GM18909 (cell line): Measurements from ENCODE around the gene PLEKHF1.
"Not testable (repeated sequence)": the region's sequence is repeated elsewhere in the genome, so short reads cannot be mapped to it uniquely, and the experiment has no call there.

ENCODE experiments used
- ATAC-seq: cut with Tn5 transposase; IDR thresholded peaks from one replicate; pipeline ENCODE4 v1.9.1; 2021; ENCODE audit warnings: mild to moderate bottlenecking; ENCODE audit not compliant: unreplicated experiment, poor library complexity

PLEKHF1 gene

DNA sequence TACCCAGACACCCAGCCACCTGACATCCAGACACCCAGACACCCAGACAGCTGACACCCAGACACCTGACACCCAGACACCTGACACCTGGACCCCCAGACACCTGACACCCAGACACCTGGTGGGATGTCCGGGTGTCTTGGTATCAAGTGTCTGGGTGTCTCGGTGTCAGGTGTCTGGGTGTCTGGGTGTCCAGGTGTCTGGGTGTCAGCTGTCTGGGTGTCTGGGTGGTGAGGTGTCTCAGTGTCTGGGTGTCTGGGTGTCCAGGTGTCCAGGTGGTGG, 31.2 kb downstream of the PLEKHF1 start:
- no peak for ATAC-seq

DNA sequence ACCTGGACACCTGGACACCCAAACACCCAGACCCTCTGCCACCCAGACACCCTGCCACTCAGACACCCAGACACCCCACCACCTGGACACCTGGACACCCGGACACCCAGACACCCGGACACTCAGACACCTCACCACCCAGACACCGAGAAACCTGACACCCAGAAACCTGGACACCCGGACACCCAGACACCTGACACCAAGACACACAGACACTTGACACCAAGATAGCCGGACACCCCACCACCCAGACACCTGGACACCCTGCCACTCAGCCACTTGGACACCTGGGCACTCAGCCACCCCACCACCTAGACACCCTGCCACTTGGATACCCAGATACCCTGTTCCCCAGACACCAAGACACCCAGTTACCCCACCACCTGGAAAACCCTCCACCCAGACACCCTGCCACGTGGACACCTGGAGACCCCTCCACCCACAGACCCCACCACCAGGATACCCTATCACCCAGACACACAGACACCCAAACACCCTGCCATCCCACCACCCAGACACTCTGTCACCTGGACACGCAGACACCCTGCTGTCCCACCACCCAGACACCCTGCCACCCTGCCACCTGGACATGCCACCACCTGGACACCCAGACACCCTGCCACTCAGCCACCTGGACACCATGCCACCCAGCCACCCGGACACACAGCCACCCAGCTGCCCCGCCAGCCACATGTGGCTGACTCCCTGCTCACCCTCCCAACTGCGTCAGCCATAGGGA, 32.4 kb downstream of the PLEKHF1 start:
- no peak for ATAC-seq

DNA sequence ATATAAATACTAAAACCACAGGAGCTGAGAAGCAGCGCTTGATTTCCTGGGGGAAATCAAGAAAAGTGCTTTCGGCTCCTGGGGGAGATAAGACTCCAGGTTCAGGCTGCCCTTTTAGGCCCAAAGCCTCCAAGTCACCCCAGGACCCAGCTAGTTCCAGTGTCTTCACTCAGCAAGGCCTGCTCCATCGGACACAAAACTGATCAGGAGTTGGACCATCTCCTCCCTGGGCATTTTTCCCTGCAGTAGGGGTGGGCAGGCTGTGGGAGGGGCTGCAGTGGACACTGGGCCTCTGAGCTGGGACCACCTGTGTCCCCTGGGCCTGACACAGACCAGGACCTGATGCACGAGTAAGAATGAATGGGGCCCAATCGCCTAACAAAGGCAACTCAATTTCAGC, 34.6 kb downstream of the PLEKHF1 start:
- no peak for ATAC-seq

DNA sequence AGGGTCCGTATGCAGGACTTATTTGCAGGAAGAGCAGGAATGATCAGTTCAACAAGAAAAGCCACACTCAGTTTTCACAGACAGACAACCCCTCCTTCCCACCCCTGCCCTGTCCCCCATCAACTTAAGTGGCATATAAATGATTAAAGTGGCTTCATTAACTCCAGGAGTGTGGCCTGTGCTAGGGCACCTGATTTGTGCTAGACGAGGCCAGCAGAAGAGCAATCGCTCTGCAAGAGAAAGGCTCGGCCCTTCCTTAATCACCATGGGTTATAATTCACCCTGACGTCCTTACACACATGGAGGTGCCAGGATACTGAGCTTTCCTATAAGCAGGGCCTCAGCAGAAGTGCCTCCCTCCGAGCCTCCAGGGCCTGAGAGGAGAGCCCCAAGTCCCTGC, 35.2 kb downstream of the PLEKHF1 start:
- no peak for ATAC-seq

DNA sequence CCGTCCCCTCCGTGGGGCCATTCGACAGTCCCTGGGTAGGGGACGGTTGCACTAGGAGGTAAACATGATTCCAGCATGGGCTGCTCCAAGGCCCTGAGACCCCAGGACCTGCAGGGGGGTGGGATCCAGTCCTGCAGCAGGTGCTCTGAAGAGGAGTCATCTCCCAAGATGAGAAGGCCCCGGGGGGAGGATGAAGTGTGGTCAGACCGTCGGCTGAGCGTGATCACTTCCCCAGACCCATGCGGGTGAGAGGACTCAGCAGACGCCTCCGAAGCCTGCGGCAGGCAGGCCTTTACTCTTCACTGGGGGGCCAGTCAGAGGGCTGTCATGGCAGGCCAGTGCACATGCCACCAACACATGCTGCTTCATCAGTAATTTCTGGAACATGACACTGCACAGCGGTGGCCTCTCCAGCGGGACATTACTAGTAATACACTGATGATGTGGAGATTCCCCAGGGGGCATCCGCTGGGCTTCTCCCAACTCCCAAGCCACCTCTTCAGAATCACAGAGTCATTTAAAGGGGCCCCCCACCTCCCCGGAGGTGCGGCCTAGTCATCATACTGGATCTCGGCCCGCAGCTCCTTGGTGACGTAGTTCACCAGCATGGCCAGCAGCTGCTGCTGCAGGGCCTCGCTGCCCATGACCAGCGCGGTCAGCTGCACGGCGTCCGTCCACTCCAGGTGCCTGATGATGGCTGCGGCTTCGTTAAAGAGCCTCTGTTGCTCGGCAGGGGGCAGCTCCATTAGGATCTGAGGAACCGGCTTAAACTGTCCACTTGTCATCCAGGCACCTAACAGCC, 37.1 kb downstream of the PLEKHF1 start:
- ATAC-seq: no peak

DNA sequence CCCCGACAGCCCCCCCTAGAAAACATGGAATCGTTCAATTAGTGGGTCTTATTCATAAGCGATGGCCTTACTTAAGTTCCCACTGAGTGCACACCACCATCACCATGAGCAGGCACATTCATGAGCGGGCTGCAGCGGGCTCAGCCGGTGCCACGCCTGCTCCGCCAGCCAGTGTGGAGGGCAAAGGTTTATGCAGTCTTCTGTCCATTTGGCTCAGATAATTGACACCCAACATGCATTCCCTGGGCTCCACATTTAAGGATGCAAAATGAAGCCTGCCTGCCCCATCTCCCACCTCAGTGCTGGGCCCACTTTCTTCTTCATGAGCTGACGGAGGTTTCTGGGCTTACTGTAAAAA, 37.7 kb downstream of the PLEKHF1 start:
- ATAC-seq: no peak

DNA sequence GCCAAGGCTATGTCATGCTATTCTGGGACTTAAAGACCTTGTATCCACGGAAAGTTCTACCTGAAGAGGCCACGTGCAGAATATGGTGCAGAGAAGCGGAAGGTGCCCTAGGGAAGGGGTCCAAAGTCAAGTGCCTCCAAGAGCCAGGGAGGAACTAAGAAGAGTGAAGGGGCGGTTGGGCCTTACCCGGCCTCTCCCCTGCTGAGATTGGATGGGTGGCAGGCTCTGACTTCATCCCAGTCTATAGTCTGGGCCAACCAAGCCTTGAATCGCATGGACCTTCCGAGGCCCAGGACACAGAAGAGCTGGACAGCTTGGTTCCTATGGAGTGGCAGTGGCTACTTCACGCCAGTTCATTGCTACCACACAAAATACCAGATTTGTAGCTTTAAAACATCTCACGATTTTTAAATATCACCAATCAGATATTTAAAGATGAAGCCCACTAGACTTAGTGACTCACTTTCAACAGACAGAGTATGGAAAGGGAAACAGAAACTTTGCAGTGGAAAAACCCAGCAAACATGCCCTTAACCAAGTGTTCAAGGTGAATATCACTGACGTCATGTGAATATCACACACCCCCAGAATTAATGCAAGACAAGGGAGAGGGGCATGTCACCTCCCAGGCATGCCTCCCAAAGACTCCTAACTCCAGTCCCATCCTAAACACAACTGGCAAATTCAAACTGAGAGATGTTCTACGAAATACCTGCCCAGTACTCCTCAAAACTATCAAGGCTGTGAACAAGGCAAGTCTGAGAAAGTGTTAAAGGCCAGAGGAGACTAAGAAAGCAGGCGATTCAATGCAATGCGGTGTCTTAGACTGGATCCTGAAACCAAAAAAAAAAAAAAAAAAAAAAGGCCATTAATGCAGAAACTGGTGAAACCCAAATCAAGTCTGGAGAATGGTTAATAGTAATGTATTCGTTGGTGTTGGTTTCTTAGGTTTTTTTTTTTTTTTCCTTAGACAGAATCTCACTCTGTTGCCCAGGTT, 39.6 kb downstream of the PLEKHF1 start:
- peak; percentile 77 for ATAC-seq

DNA sequence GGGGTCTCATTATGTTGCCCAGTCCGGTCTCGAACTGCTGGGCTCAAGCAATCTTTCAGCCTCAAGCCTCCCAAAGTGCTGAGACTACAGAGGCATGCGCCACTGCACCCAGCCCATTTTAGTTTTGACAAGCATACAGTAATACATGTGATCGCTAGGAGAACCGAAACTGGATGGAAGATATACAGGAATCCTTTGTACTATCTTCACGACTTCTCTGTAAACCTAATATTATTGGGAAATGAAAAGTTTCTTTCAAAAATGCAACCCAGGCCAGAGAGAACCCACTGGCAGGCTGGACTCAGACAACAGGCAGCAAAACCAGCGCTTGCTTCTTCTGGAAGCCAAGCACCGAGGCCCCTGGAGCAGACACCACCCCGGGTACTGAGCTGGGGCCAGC, 40.4 kb downstream of the PLEKHF1 start:
- no peak for ATAC-seq

DNA sequence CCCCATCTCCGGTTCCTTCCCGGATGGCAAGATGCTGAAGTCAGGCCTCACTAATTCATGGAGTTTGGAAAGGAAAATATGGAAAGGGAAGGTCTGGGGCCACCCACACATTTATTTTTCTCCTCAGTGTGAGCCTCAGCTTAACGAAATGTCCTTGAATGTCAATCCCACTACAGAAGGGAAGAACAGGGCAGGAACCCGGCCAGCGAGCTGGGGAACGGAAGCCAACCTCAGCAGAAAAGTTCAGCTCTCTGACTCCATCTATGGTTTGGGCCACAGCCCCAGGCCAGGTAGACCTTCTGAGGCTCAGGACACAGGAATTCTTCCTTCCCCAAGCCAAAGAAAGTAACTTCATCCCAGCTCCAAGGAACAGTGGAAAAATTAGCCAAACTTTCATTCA, 41.4 kb downstream of the PLEKHF1 start:
- no peak for ATAC-seq

DNA sequence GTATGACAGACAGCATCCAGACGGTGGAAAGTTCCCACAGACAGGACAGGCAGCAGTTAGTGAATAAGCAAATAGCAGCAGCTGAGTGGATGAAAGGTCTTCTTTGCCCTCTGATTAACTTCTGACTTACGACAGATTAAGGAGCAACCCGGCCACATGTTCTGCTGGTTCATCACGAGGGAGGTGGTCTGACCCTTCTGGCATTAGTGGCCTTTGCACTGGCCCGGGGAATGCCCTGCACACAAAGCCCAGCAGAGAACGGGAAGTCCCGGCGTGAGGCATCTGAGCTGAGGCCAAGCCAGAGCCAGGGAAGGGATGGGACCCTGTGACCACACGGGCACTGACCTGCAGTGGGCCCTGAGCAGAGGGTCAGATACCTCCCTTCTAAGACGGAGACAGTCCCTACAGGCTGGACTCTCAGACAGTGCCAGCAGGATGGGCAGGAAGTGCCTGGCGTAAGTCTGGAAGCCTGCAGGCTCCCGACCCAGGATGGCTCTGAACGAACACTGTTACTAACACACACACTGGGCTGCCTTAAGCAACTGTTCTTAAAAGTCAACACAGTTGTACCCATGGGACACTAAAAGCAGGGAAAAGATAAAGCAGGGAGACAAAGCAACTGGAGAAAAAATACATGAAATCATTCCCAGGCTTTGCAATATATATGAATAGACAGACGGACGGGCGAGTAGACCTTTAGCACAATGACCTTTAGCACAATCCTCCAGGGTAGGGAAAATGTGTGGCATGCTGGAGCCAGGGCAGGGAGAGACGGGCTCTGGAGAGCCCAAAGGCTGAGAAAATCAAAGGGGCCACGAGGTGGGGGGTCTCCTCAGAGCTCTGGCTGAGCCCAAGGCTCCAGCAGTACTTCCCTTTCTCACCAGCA, 43.5 kb downstream of the PLEKHF1 start:
- no peak for ATAC-seq

DNA sequence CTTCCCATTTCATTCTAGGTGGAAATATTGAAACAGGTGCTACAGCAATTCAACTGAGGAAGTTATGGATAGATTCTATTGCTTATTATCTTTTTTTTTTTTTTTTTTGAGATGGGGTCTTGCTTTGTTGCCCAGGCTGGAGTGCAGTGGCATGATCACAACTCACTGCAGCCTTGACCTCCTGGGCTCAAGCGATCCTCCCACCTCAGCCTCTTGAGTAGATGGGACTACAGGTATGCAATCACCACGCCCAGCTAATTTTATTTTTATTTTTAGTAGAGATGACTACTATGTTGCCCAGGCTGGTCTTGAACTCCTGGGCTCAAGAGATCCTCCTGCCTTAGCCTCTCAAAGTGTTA, 44.2 kb downstream of the PLEKHF1 start:
- not testable (repeated sequence) for ATAC-seq

DNA sequence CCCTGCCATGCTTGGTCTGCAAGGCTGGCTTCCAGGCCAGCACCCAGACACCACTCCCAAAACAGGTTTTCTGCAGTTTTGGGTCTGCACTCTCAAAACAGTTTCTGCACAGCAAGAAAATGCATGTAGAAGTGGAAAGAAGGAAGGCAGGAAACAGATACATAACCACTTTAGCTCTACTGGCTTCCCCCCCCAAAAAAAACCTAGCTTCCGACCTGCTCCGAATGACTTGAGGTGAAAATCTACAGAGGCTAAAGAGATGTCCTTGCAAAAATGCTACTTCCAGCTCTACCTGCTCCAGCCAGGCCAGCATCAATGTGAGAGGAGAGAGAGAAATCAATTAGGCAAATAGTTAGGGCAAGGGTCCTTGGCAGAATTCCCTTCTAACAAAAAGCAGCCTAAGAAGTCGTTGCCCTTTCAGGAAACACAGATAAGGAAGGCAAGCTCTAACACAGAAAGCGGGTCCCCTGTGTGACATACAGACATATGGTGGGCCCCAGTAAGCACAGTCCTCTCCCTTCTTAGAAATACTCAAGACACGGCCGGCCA, 46.4 kb downstream of the PLEKHF1 start:
- no peak for ATAC-seq

DNA sequence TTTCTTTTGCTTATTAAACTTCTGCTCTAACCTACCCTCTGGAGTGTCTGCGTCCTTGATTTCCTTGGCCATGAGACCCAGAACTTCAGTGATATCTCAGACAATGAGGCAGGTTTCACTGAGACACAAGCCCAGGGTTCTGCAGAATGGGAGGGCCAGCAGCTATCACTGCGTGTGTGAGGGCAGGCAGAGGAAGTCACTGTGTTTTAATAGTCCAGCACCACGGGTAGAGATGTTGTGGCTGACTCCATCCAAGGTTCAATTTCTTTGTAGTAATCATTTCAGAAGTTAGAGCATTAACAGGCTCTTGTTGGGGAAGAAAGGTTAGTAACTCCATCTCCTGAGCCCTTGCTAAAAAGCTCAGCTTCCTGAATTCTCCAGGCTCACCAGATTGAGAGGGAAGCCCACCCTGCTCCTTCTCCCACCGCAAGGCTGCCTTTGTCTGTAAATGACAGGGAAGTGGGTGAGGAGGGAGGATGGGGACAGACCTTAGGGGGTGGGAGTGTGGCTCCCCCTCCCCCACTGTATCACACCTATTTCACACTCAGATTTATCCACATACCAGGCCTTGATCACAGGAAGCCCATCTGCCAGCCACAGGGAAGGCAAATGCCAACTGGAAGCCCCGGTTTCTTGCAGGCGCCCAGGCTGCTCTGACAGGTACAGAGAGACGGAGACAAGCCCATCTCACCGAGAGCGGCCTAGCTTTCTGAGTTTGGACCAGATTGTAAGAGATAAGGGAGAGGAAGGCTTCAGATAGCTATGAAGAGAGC, 47.7 kb downstream of the PLEKHF1 start:
- no peak for ATAC-seq

DNA sequence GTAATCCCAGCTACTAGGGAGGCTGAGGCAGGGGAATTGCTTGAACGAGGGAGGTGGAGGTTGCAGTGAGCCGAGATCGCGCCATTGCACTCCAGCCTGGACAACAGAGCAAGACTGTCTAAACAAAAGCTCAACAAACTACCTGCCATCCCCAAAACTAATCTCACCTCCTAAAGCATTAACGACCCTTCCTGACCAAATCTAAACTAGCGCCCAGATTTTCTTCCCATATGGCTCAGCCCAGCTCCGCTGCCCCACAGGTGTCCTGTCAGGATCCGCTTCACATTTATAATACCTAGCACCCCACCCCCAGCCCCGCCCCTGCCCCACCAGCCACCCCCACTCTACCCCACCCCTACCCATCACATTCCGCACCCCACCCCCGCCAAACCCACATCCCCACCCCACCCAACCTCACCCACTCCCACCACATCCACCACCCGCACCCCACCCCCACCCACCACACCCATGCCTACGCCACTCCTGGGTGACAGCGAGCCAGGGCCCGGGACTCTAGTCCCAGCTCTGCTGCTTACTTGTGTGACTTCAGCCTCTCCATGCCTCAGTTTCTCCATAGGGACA, 49.2 kb downstream of the PLEKHF1 start:
- ATAC-seq: peak; percentile 19

DNA sequence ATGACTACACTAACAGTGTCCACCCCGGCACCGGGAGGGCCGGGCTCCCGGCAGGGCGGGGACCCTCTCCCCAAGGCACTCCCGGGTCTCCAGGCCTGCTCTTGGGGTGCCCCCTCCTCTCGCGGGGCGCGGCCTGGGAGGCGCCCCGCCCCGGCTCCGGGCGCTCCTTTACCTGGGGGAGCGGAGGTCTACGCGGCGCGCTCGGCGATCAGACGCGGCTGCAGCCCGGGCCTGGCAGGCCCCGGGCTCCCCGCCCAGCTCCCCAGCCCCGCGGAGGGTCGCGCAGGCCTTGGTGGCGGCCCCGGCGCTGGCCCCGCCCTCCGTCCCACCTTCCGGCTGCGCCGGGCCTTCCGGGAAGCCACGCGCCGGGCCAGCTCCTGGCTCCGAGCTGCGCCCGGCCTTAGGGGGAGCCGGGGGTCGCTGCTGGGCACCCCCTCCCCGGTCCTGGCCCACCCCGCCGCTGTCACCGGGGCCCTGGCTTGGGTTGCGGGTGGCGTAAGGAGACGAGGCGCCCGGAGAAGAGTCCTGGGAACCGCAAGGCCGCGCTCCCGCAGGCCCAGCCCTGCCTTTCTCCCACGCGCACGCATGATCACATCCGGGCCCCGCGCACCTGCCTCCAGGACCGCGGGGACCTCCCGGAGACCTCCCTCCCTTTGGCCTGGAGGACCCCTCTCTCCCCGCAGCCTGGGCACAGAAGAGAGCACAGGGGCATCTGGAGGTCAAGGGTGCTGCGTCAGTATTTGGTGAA, 49.9 kb downstream of the PLEKHF1 start, which contains the start of gene C19orf12:
Gene C19orf12, minus strand, starts transcription at position 309 of the 748 bp plus-strand sequence. CDS start 6,848 bp downstream, outside the sequence.
- ATAC-seq: peak; percentile 67

DNA sequence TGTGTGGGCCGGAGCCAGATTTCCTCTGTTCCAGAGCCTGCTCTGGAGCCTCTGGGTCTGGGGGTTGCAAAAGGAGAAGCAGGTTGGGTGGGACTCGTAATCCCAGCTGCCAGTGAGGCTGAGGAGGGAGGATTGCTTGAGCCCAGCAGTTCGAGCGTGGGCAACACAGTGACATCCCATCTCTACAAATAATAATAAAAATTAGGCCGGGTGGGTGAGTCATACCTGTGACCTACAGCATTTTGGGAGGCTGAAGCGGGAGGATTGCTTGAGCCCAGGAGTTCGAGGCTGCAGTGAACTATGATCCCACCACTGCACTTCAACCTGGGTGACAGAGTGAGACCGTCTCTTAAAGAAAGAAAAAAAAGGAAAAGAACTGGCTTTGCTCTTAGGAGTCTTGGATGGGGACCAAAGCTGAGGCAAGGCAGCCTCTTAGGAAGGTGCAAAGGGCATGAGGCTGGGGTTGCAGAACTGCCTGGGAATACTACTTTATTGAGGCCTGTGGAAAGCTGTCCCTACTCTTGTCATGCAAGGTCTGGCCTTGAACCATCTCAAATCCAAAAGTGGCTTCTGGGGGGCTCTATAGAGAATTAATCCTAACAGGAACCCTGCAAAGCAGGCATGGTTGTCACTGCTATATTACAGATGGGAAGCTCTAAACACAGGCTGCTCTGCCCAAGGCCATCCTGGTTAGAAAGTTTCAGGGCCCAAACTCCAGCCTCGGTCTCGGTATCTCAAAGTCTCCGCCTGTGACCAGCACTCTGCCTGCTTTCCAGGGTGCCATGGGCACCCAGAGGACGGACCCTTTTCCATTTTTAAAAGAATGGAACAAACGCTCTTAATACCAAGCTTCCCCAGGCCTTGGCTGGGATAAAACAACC, 50.7 kb downstream of the PLEKHF1 start:
- no peak for ATAC-seq

DNA sequence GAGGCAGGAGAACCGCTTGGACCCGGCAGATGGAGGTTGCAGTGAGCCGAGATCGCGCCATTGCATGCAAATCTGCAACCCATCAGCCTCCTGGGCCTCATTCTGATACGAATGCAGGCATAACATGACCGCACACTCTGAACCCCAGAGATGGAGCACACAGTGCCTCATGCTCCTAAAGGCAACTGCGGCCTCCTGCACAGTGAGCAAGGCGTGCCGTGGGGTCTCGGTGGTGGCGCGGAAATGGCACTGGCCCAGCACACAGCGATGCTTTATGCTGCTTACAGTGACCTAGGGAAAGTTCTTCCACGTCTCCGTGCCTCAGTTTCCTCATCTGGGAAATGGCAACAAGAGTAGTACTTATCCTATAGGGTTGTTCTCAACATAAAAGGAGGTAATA, 51.8 kb downstream of the PLEKHF1 start:
- ATAC-seq: no peak
